IPS DF 6.9 (cell line): ENCODE results near the gene DNAI7.

Source experiments
- DNase-seq: peaks from one replicate; pipeline ENCODE4 v3.0.0-alpha.2; 2013; ENCODE audit warnings: low read depth, low spot score
- H3K27ac ChIP-seq: one replicate; pipeline ENCODE4 v1.5.1; 2013; ENCODE audit warnings: low read length, control low read depth
- H3K27me3 ChIP-seq: 2 replicates; pipeline ENCODE4 v1.6.1; 2013; ENCODE audit warnings: mild to moderate bottlenecking, low read length; ENCODE audit not compliant: control insufficient read depth, insufficient read depth
- H3K36me3 ChIP-seq: 2 replicates; pipeline ENCODE4 v1.6.1; 2013; ENCODE audit warnings: low read length; ENCODE audit not compliant: control insufficient read depth, insufficient read depth
- H3K4me1 ChIP-seq: 2 replicates; pipeline ENCODE4 v1.6.1; 2013; ENCODE audit warnings: low read length; ENCODE audit not compliant: control insufficient read depth, insufficient read depth
- H3K4me3 ChIP-seq: 2 replicates; pipeline ENCODE4 v1.5.1; 2013; ENCODE audit warnings: mild to moderate bottlenecking, low read length
- H3K9me3 ChIP-seq: 2 replicates; pipeline ENCODE4 v1.6.1; 2013; ENCODE audit warnings: low read length, inconsistent platforms; ENCODE audit not compliant: control insufficient read depth, insufficient read depth
- WGBS: extraction: QIAGEN DNeasy Blood & Tissue Kit; methylation state at CpG from one replicate; pipeline ENCODE4 v1.1.7; 2013; ENCODE audit warnings: mixed read lengths, missing lambda C conversion rate; ENCODE audit not compliant: insufficient read length, insufficient coverage; 5-methylcytosine and 5-hydroxymethylcytosine counted together

The DNAI7 gene

DNA sequence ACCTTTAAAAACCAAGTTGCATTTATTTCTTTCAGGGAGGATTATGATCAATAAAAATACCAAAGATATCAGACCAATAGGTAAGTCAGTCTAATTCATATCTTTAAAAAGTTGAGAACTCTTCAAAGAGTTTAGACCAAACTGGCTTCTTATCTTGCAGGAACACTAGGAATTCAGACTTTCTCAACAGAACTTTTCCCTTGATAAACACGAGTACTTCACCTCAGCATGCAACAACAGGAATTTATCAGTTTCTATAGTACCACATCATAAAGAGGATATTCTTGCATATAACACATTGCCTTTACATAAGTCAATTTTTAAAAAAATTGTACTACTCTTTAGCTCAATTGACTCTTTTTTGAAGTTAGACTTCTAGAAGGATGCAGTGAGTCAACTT is 68.2 kb downstream of the DNAI7 start:
- no peaks in the 10 kb centered on the region for H3K36me3 ChIP-seq
- no peaks in the 10 kb centered on the region for H3K4me1 ChIP-seq
- DNase-seq: no peak
- no peak overlapping the region for H3K4me3 ChIP-seq
- no peaks in the 10 kb centered on the region for H3K27me3 ChIP-seq
- WGBS: no CpG with 5 or more reads among the region's 1 CpG
- no peak overlapping the region for H3K27ac ChIP-seq
- no peaks in the 10 kb centered on the region for H3K9me3 ChIP-seq

- H3K4me3 ChIP-seq: no peak overlapping the region
- H3K27ac ChIP-seq: no peak overlapping the region
- no peaks in the 10 kb centered on the region for H3K9me3 ChIP-seq
- no peaks in the 10 kb centered on the region for H3K4me1 ChIP-seq
- H3K27me3 ChIP-seq: no peaks in the 10 kb centered on the region
- no peaks in the 10 kb centered on the region for H3K36me3 ChIP-seq
- no peak for DNase-seq
Observed at GRCh38 chr12:25126101-25126500, 68.9 kb downstream of the DNAI7 start.

GRCh38 chr12:25124493-25124892 is 70.5 kb downstream of the DNAI7 start:
- no peak overlapping the region for H3K27ac ChIP-seq
- H3K9me3 ChIP-seq: no peaks in the 10 kb centered on the region
- H3K4me3 ChIP-seq: no peak overlapping the region
- H3K36me3 ChIP-seq: no peaks in the 10 kb centered on the region
- H3K4me1 ChIP-seq: no peaks in the 10 kb centered on the region
- no peak for DNase-seq
- no peaks in the 10 kb centered on the region for H3K27me3 ChIP-seq

GRCh38 chr12:25123126-25123525 is 71.8 kb downstream of the DNAI7 start:
- H3K27me3 ChIP-seq: no peaks in the 10 kb centered on the region
- H3K9me3 ChIP-seq: no peaks in the 10 kb centered on the region
- no peaks in the 10 kb centered on the region for H3K4me1 ChIP-seq
- H3K4me3 ChIP-seq: no peak overlapping the region
- no peak for DNase-seq
- no CpG with 5 or more reads among the region's 1 CpG for WGBS
- H3K27ac ChIP-seq: no peak overlapping the region
- no peaks in the 10 kb centered on the region for H3K36me3 ChIP-seq

DNA sequence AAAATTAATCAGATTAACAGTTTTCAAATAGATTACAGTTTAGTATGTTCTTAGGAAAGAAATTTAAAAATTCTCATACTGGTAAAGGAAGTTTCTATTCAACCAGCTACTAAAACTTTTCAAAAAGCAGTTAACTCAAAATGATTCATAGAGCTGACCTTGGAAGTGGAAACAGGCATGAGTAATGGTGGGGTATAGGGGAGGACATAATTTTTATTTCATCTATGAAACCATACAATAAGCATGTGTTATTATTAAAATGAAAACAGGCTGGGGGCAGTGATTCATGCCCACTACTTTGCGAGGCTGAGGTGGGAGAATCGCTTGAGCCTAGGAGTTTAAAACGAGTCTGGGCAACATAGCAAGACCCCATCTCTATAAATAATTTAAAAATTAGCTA is 73.0 kb downstream of the DNAI7 start:
- DNase-seq: no peak
- H3K4me3 ChIP-seq: no peak overlapping the region
- no peaks in the 10 kb centered on the region for H3K27me3 ChIP-seq
- no peak overlapping the region for H3K27ac ChIP-seq
- H3K36me3 ChIP-seq: no peaks in the 10 kb centered on the region
- no peaks in the 10 kb centered on the region for H3K9me3 ChIP-seq
- no CpG with 5 or more reads among the region's 3 CpGs for WGBS
- H3K4me1 ChIP-seq: no peaks in the 10 kb centered on the region

DNA sequence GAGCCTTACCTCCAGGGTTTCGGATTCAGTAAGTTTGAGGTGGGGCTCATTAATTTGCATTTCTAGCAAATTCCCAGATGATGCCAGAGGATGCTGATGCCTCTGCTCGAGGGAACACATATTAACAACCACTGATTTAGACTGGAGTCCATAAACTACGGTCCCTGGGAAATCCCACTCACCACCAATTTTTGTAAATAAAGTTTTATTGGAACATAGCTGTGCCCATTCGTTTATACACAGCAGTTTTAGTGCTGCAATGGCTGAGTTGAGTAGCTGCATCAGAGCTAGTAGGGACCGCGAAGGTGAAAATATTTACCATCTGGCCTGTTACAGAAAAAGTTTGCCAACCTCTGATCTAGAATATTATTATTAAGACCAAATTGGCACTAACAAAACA is 73.8 kb downstream of the DNAI7 start:
- H3K9me3 ChIP-seq: no peaks in the 10 kb centered on the region
- H3K4me1 ChIP-seq: no peaks in the 10 kb centered on the region
- no peak overlapping the region for H3K4me3 ChIP-seq
- no peaks in the 10 kb centered on the region for H3K27me3 ChIP-seq
- no CpG with 5 or more reads among the region's 6 CpGs for WGBS
- H3K27ac ChIP-seq: no peak overlapping the region
- no peak for DNase-seq
- H3K36me3 ChIP-seq: no peaks in the 10 kb centered on the region

DNA sequence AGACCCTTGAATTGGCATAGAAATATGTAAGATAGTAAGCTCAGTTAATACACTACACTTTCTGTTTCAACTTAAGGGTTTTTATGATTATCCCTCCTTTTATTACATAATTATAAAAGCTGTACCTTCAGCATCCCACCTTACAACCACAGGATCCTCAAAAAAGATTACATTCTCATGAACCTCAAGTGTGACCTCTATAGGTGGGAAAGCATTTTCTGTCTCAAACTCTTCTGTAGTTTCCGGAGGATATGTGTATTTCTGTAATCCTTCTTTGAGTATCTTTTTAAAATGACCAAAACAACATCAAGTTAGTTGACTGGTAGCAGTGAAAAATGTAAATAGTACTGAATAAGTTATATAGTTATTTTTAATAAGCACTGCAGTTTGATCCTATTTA is 75.9 kb downstream of the DNAI7 start:
- no peak overlapping the region for H3K4me3 ChIP-seq
- no peaks in the 10 kb centered on the region for H3K36me3 ChIP-seq
- H3K9me3 ChIP-seq: no peaks in the 10 kb centered on the region
- no peak overlapping the region for H3K27ac ChIP-seq
- H3K4me1 ChIP-seq: no peaks in the 10 kb centered on the region
- no peaks in the 10 kb centered on the region for H3K27me3 ChIP-seq
- WGBS: no CpG with 5 or more reads among the region's 1 CpG
- no peak for DNase-seq

- no peak for DNase-seq
- H3K4me3 ChIP-seq: no peak overlapping the region
- no peaks in the 10 kb centered on the region for H3K27me3 ChIP-seq
- H3K9me3 ChIP-seq: no peaks in the 10 kb centered on the region
- no peaks in the 10 kb centered on the region for H3K36me3 ChIP-seq
- no CpG with 5 or more reads among the region's 2 CpGs for WGBS
- H3K27ac ChIP-seq: no peak overlapping the region
- no peaks in the 10 kb centered on the region for H3K4me1 ChIP-seq
Observed at GRCh38 chr12:25115677-25116076, 79.3 kb downstream of the DNAI7 start.

GRCh38 chr12:25113651-25114050 is 81.3 kb downstream of the DNAI7 start:
- Histone ChIP-seq H3K9me3 (no peaks in the 10 kb centered on the region), H3K4me3 (no peak overlapping the region), H3K27me3 (no peaks in the 10 kb centered on the region), H3K36me3 (no peaks in the 10 kb centered on the region), H3K4me1 (no peaks in the 10 kb centered on the region), H3K27ac (no peak overlapping the region)
- no CpG with 5 or more reads among the region's 3 CpGs for WGBS
- no peak for DNase-seq

- Histone ChIP-seq H3K27ac (no peak overlapping the region), H3K4me3 (no peak overlapping the region), H3K4me1 (no peaks in the 10 kb centered on the region), H3K27me3 (no peaks in the 10 kb centered on the region), H3K9me3 (no peaks in the 10 kb centered on the region), H3K36me3 (no peaks in the 10 kb centered on the region)
- DNase-seq: no peak
- WGBS: 100% methylated on average over 2 of the region's 6 CpGs
Observed at GRCh38 chr12:25110260-25110659, 84.7 kb downstream of the DNAI7 start.

DNA sequence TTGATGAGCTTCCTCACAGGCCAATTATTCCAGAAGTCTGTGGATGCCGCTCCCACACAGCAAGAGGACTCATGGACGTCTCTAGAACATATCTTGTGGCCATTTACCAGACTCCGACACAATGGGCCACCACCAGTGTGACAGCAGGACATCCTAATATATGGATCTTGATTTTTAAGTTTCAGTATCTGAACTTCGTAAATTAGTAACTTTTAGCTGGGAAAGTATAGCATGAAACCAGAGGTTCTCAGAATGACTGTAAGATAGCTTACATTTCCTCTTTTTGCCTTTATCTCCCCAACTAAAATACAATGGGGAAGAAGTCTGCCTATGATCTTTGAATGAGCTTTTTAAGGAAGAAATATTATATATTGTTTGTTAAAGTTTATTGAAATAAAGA is 87.0 kb downstream of the DNAI7 start:
- Histone ChIP-seq H3K4me3 (no peak overlapping the region), H3K36me3 (no peaks in the 10 kb centered on the region), H3K27me3 (no peaks in the 10 kb centered on the region), H3K9me3 (no peaks in the 10 kb centered on the region), H3K27ac (no peak overlapping the region), H3K4me1 (no peaks in the 10 kb centered on the region)
- no CpG with 5 or more reads among the region's 4 CpGs for WGBS
- DNase-seq: no peak
